HEK293T (cell line): ENCODE data around the gene CCDC15.

ENCODE experiments used
- ARNT ChIP-seq: fragments of 450-650 bp; IDR thresholded peaks from 2 replicates; pipeline ENCODE4 v1.6.1; 2017; ENCODE audit warnings: mild to moderate bottlenecking
- FOXA1 ChIP-seq: fragments of 450-650 bp; IDR thresholded peaks from 2 replicates; pipeline ENCODE4 v1.6.1; 2016; ENCODE audit warnings: mild to moderate bottlenecking
- SP1 ChIP-seq: fragments of 450-650 bp; IDR thresholded peaks from 2 replicates; pipeline ENCODE4 v1.6.1; 2017
- SUZ12 ChIP-seq: fragments of 450-650 bp; IDR thresholded peaks from 2 replicates; pipeline ENCODE4 v1.6.1; 2016; ENCODE audit warnings: mild to moderate bottlenecking
- TF ChIP-seq, protein P1 (sequence below): fragments of 450-650 bp; IDR thresholded peaks from 2 replicates; pipeline ENCODE4 v1.6.1; 2016

DNA sequence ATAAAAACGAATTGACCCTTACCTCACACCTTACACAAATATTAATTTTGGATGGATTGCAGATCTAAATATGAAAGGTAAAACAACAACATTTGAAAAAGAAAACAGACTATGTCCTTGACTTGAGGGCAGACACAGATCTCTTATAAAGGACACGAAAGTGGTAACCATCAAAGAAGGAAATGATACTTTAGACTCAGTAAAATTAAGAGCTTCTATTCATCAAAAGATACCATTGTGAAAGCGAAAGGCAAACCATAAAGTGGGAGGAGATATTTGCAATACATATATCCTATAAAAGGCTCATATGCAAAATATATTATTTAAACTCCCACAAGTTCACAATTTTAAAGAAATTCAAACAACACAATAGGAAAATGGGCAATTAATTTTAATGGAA lies 23.2 kb upstream of the CCDC15 start:
- TF ChIP-seq SP1: no peak
- no peak for TF ChIP-seq FOXA1
- no peak for TF ChIP-seq ARNT
- TF ChIP-seq, protein P1, sequence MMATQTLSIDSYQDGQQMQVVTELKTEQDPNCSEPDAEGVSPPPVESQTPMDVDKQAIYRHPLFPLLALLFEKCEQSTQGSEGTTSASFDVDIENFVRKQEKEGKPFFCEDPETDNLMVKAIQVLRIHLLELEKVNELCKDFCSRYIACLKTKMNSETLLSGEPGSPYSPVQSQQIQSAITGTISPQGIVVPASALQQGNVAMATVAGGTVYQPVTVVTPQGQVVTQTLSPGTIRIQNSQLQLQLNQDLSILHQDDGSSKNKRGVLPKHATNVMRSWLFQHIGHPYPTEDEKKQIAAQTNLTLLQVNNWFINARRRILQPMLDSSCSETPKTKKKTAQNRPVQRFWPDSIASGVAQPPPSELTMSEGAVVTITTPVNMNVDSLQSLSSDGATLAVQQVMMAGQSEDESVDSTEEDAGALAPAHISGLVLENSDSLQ: no peak
- no peak for TF ChIP-seq SUZ12
